Astrocyte of the spinal cord (primary cell): ENCODE data around the gene GGCX.
A peak's percentile ranks its signal among the peaks of the same experiment; 100 is the strongest.

Source experiments
- DNase-seq: peaks from one replicate; pipeline ENCODE4 v3.0.0; 2011; ENCODE audit warnings: low read depth, low spot score
- H3K4me3 ChIP-seq: 2 replicates; pipeline ENCODE4 v1.5.1; 2011; ENCODE audit warnings: low read depth, mild to moderate bottlenecking, low read length, moderate library complexity
- in situ Hi-C: cut with HindIII; loops from 2 replicates; pipeline ENCODE4 v1.10.0; 2017; ENCODE audit warnings: low sequenced_read_pairs
- TF ChIP-seq, protein P1 (sequence below): IDR thresholded peaks from 2 replicates; pipeline ENCODE4 v1.5.1; 2012; ENCODE audit warnings: low read depth, mild to moderate bottlenecking, low read length, inconsistent platforms

Gene GGCX

GRCh38 chr2:85580206-85580605, 18.9 kb upstream of the GGCX start:
- no peak overlapping the region for H3K4me3 ChIP-seq
- in situ Hi-C loops, result no loop called here
- TF ChIP-seq, protein P1, sequence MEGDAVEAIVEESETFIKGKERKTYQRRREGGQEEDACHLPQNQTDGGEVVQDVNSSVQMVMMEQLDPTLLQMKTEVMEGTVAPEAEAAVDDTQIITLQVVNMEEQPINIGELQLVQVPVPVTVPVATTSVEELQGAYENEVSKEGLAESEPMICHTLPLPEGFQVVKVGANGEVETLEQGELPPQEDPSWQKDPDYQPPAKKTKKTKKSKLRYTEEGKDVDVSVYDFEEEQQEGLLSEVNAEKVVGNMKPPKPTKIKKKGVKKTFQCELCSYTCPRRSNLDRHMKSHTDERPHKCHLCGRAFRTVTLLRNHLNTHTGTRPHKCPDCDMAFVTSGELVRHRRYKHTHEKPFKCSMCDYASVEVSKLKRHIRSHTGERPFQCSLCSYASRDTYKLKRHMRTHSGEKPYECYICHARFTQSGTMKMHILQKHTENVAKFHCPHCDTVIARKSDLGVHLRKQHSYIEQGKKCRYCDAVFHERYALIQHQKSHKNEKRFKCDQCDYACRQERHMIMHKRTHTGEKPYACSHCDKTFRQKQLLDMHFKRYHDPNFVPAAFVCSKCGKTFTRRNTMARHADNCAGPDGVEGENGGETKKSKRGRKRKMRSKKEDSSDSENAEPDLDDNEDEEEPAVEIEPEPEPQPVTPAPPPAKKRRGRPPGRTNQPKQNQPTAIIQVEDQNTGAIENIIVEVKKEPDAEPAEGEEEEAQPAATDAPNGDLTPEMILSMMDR, result no peak
- DNase-seq, result no peak

- in situ Hi-C loops, result no loop called here
- TF ChIP-seq, protein P1, result no peak
- DNase-seq, result peak; percentile 52
- H3K4me3 ChIP-seq, result no peak overlapping the region
Measured at GRCh38 chr2:85579266-85579935, 18.1 kb upstream of the GGCX start.

- TF ChIP-seq, protein P1, result no peak
- no peak for DNase-seq
- H3K4me3 ChIP-seq, result no peak overlapping the region
- in situ Hi-C loops, result no loop called here
Measured at GRCh38 chr2:85578243-85579180, 17.2 kb upstream of the GGCX start.

GRCh38 chr2:85577386-85578242, 16.3 kb upstream of the GGCX start, which contains the start of gene VAMP8:
Gene VAMP8 (plus strand): TSS chr2:85577586. CDS start chr2:85577647, 61 bp downstream.
- no peak within 1 kb of the TSS for H3K4me3 ChIP-seq
- TF ChIP-seq, protein P1, result no peak
- in situ Hi-C loops, result no loop called here
- DNase-seq, result no peak

- TF ChIP-seq, protein P1, result no peak
- no peak overlapping the region for H3K4me3 ChIP-seq
- in situ Hi-C loops, result no loop called here
- DNase-seq, result no peak
Measured at GRCh38 chr2:85577063-85577385, 15.7 kb upstream of the GGCX start.

DNA sequence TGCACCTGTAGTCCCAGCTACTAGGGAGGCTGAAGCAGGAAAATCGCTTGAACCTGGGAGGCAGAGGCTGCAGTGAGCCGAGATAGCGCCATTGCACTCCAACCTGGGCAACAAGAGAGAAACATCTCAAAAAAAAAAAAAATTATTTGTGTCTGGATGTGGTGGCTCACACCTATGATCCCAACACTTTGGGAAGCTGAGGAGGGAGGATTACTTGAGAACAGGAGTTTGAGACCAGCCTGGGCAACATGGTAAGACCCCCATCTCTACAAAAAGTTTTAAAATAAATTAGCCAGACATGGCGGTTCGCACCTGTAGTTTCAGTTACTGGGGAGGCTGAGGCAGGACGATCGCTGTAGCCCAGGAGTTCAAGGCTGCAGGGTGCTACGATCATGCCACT, 14.4 kb upstream of the GGCX start:
- in situ Hi-C loops, result no loop called here
- H3K4me3 ChIP-seq, result no peak overlapping the region
- TF ChIP-seq, protein P1, result no peak
- DNase-seq, result no peak
